GM21381 (cell line): ENCODE results near the gene EFNA5.
"Not testable (repeated sequence)": the region's sequence is repeated elsewhere in the genome, so short reads cannot be mapped to it uniquely, and the experiment has no call there.

Source experiments
- ATAC-seq: cut with Tn5 transposase; IDR thresholded peaks from one replicate; pipeline ENCODE4 v1.9.1; 2021; ENCODE audit warnings: mild to moderate bottlenecking, moderate library complexity; ENCODE audit not compliant: unreplicated experiment

EFNA5 gene

GRCh38 chr5:107499776-107500175 is 171.0 kb downstream of the EFNA5 start:
- ATAC-seq = no peak

- ATAC-seq = no peak
These were observed 171.5 kb downstream of the EFNA5 start for GRCh38 chr5:107499237-107499636.

- no peak for ATAC-seq
These were observed 174.3 kb downstream of the EFNA5 start for GRCh38 chr5:107496466-107496865.

- not testable (repeated sequence) for ATAC-seq
These were observed 176.6 kb downstream of the EFNA5 start for GRCh38 chr5:107494129-107494528.

DNA sequence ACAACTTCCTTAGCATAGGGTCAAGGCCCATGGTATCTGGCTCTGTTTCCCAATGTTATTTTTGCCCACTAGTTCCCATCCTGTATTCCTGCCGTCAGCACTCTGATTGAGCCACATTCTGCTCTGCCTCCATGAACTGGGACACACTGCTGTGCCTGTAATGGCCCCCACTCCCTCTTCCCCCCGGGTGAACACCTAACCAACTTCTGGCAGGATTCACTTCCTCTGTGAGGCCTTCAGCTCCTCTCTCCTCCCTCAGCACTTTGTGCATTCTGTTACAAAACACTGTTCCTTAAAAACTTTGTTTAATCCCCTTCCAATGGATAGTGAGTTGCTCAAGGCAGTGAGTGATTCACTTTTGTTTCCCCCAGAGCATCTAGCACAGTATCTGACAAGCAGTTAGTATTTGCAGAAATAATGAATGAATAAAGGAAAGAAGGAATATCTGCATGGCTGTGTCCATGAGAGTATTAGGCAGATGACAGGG is 183.6 kb downstream of the EFNA5 start:
- no peak for ATAC-seq

- ATAC-seq = peak; percentile 75
These were observed 184.2 kb downstream of the EFNA5 start for GRCh38 chr5:107486489-107486888.

GRCh38 chr5:107485184-107485583 is 185.6 kb downstream of the EFNA5 start:
- ATAC-seq = peak; percentile 56

DNA sequence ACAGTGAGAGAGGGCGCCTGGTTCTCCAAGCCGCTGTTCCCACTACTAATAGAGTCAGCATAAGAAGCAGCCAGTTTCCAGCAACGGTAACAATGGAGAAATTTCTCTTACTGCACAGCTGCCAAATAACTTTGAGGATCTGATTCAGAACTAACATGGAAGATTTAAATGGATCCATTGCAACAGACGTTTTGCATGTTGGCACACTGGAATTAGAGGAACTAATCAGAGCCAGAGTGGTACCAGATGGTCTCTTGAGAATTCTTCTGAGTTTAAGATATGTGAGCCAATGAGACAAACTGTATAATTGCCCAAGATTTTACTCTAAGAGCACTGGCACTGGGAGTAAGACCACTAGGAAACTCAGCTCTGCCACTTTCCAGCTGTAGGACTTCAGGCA is 186.5 kb downstream of the EFNA5 start:
- no peak for ATAC-seq

DNA sequence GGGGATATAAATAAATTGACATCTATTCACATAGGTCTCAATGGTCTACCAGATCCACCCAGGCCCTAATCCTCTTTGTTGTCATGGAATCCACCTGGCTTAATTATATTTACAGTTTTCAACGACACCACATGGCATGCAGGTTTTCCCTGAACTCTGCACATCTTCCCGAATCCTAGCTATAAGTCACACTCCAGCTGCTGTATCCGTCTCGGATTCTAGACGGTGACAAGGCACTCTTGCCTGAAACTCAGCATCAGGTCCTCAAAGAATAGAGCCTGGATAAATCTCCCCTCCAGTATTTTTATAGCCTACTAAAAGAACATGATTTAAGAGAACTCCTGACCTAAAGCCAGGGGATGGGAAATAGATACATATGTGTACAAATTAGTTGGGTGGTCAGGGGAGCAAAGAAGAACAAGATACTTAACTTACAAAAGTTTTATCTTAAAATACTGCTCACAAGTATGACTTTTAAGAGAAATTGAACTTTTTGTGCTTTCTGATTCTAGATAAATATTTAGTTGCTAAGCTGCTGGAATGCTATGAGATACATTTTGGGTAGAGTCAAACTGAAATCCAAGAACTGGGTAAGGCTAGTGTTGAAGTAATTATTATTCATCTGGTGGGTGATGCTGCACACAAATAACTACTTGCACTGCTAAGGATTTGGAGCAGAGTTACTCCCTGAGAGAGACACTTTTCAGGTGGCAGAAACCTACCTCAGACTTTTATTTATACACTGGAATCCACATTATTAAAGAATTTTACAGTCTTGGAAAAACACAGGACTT is 187.3 kb downstream of the EFNA5 start:
- ATAC-seq = no peak

DNA sequence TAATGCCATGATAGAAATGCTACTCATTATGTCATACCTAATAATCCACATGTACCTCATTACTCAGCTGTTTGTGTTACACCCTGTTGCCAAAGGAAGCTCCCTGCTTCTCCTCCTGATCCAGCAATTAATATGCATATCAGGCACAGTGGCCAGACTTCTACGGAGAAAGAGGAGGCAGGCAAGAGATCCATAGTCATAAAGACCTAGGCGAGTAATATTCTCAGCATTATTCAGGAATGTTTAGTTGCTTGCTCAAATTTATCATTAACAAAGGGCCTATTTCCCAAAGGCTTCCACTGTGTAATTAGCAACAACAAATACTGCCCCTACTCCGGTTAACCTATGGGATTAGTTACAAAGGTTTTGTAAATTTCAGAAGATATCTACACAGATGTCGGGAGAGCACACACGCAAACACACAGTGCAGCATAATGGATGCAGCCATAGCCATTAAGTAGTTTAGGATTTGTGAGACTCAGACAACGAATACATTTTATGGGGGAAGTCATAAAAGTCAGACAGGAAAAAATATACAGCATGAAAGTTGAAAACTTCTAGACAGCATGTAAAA is 192.6 kb downstream of the EFNA5 start:
- ATAC-seq = no peak

DNA sequence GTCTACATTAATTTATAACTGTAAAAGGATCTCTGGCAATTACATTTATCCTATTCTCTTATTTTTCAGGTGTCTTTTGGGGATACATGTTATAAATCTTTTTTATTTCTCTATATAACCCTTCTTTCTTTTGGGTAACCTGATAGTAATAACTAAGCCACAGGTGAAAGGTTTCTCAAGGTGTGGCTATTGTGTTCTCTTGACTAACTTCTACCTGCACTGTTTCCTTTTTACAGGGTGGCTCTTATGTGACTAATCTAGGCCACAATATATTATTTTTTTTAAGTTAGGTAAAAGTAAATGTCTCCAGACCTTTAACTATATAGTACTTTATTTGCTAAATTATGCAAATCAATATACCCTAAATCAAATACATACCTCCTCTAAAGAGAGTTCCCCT is 193.2 kb downstream of the EFNA5 start:
- no peak for ATAC-seq

GRCh38 chr5:107476783-107477182 is 194.0 kb downstream of the EFNA5 start:
- peak; percentile 85 for ATAC-seq

- peak; percentile 58 for ATAC-seq
These were observed 195.8 kb downstream of the EFNA5 start for GRCh38 chr5:107474716-107475489.

- ATAC-seq = no peak
These were observed 196.4 kb downstream of the EFNA5 start for GRCh38 chr5:107474361-107474715.

DNA sequence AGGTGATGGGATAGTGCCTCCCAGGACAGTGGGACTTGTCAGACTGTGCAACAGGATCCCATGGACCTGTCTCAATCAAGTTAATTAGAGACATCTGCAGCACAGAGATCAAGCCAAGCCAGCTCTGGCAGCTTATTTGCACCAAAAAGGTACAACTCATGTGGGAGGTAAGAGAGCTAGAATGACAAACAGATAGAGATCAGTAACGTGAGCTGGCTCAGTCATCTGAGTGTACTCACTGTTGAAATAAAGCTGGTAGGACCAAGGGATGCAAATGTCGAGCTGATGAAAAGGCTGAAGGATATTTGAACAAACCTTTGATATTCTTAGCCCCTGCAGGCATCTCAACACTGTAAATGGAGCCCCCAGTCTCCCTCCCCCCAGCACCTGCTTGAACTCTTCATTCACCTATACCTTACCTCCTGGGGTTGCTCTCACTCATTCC is 198.1 kb downstream of the EFNA5 start:
- ATAC-seq = no peak

DNA sequence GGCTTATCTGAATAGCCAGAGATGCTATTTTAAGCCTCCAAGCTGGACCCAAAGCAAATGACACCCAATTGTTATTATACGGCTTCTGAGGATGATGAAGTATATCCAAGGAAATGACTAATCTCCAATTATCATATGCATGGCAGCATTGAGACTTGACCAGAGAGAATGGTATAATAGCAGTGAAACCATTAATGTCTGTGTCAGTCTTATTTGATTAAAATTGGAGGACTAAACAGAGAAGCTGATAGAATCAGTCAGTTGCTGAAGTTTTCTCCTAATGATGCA is 200.5 kb downstream of the EFNA5 start:
- no peak for ATAC-seq

DNA sequence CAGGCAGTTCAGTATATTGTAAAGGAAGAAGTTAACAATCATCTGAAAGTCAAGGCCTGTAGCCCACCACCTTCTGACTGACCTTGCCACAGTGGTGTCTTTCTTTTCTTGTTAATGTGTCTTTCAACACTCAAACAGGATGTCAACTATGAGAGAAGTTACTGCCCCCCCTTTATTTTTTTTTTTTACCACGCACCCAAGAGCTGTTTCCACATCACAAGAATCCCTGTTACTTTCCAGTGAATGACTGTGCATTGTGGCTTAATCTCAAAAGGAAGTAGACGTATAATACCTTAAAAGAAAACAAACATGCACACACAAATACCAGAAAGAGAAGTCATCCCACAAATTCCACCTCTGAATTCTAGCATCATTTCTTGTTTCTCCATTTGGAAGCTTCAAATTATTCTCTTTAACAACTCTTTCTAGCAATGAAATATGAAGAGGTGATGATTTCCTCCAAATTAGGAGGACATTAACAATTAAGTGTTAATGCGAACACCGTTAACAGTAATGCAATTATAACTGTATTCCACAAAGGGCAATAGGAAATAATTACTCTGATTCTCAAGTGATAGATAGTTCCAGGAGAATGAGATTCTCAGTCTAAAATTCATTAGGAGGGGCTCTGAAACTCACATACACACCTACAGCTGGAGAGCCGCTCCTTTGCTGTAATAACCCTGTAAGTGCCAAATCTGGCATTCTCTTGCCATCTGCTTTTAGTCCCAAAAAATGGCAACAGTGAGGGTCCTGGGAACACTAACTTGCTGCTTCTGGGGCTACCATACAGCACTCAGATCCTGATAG is 201.0 kb downstream of the EFNA5 start:
- ATAC-seq = no peak

DNA sequence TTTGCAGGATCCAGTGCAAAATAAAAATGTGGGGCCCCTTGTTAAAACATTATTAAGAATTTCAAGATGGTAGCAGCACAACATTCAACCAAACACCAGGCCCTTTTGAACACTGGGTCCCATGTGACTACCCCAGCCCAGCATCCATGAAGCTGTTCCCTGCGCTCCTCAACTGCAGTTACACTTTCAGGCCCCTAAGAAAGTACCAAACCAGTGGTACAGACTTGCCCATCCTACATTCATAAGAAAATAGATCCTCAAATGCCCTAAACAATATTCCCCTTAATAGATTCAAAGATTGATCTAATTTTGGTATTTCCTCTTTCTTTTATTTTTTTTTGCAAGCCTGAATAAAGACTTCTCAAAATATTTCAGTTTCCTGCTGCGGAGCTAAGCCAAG is 201.7 kb downstream of the EFNA5 start:
- ATAC-seq = no peak

DNA sequence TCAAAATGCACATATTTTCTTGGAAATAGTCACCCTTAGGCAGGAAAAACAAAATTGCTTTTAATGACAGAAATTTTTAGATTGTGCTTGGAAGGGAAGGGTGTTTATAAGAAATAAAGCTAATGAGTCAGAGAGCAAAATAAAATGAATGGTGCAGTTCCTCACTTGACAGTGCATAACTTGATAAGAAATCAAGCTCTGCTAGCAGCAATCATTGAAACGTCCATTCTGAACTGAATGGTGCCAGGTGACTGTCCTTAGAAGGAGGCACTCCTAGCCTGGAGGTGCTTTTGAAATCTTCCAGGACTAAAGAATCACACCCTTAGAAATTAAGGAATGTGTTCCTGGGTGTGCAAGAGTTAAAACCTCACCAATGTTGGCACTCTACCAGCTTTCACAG is 202.5 kb downstream of the EFNA5 start:
- no peak for ATAC-seq

- no peak for ATAC-seq
These were observed 203.4 kb downstream of the EFNA5 start for GRCh38 chr5:107467137-107467932.
